Neural progenitor cell (in vitro differentiated cells): ENCODE data around the gene SLC66A3. TPM values are rescaled to one million over a fixed set of nuclear protein-coding genes. Genes with fewer than 3 reads are reported as not detected.

Source experiments
- DNase-seq: peaks from one replicate; pipeline ENCODE4 v3.0.0-alpha.2; 2016; ENCODE audit warnings: low spot score
- H2AFZ ChIP-seq: fragments of 200-600 bp; sonication (generic); replicated peaks from 2 replicates; pipeline ENCODE4 v1.6.1; 2016; ENCODE audit warnings: antibody characterized with exemption
- H3F3A ChIP-seq: fragments of 200-600 bp; sonication (generic); 2 replicates; pipeline ENCODE4 v1.6.1; 2016; ENCODE audit warnings: antibody characterized with exemption, low read depth
- H3K27ac ChIP-seq: fragments of 200-600 bp; sonication (generic); 2 replicates; pipeline ENCODE4 v1.5.1; 2016; ENCODE audit warnings: mild to moderate bottlenecking
- H3K27me3 ChIP-seq: fragments of 200-600 bp; sonication (generic); 2 replicates; pipeline ENCODE4 v1.6.1; 2016; ENCODE audit warnings: mild to moderate bottlenecking, moderate library complexity
- H3K36me3 ChIP-seq: fragments of 200-600 bp; sonication (generic); 2 replicates; pipeline ENCODE4 v1.5.1; 2016
- H3K4me1 ChIP-seq: fragments of 200-600 bp; sonication (generic); 2 replicates; pipeline ENCODE4 v1.6.1; 2016; ENCODE audit warnings: mixed run types
- H3K4me2 ChIP-seq: fragments of 200-600 bp; sonication (generic); 2 replicates; pipeline ENCODE4 v1.6.1; 2016
- H3K4me3 ChIP-seq: fragments of 200-600 bp; sonication (generic); 2 replicates; pipeline ENCODE4 v1.5.1; 2016
- H3K79me2 ChIP-seq: fragments of 200-600 bp; sonication (generic); 2 replicates; pipeline ENCODE4 v1.6.1; 2016; ENCODE audit warnings: low read depth
- H3K9ac ChIP-seq: fragments of 200-600 bp; sonication (generic); 2 replicates; pipeline ENCODE4 v1.6.1; 2016
- H3K9me3 ChIP-seq: fragments of 200-600 bp; sonication (generic); 2 replicates; pipeline ENCODE4 v1.5.1; 2016; ENCODE audit warnings: low read depth
- H4K20me1 ChIP-seq: fragments of 200-600 bp; sonication (generic); 2 replicates; pipeline ENCODE4 v1.6.1; 2016; ENCODE audit warnings: low read depth
- H3K27ac Mint-ChIP-seq: 3 replicates; pipeline ENCODE4 v1.8.0; 2021; ENCODE audit warnings: mixed read lengths
- H3K27me3 Mint-ChIP-seq: 2 replicates; pipeline ENCODE4 v1.8.0; 2022; ENCODE audit warnings: low read depth, mild to moderate bottlenecking, inconsistent platforms, moderate library complexity, mixed read lengths; ENCODE audit not compliant: insufficient read depth
- H3K36me3 Mint-ChIP-seq: 3 replicates; pipeline ENCODE4 v1.8.0; 2021; ENCODE audit warnings: mixed read lengths
- H3K4me1 Mint-ChIP-seq: 3 replicates; pipeline ENCODE4 v1.8.0; 2021; ENCODE audit warnings: mixed read lengths
- H3K4me3 Mint-ChIP-seq: 3 replicates; pipeline ENCODE4 v1.8.0; 2021; ENCODE audit warnings: mild to moderate bottlenecking, moderate library complexity, mixed read lengths
- H3K9me3 Mint-ChIP-seq: 3 replicates; pipeline ENCODE4 v1.8.0; 2020; ENCODE audit warnings: mixed read lengths
- CTCF ChIP-seq: fragments of 200-600 bp; sonication (generic); IDR thresholded peaks from 2 replicates; pipeline ENCODE4 v1.5.1; 2017; ENCODE audit warnings: antibody characterized with exemption, mild to moderate bottlenecking
- EZH2 ChIP-seq: fragments of 200-600 bp; sonication (generic); IDR thresholded peaks from 2 replicates; pipeline ENCODE4 v1.6.1; 2017; ENCODE audit warnings: antibody characterized with exemption, mild to moderate bottlenecking, moderate library complexity
- EZH2phosphoT487 ChIP-seq: fragments of 200-600 bp; sonication (generic); IDR thresholded peaks from 2 replicates; pipeline ENCODE4 v1.6.1; 2017; ENCODE audit warnings: antibody characterized with exemption
- total RNA-seq: library from RNA; depleted of rRNA; stranded (reverse); fragments of >200 nt; gene quantifications from 2 replicates; pipeline ENCODE4 v1.2.3, GENCODE V29; 2015; ENCODE audit warnings: low replicate concordance

SLC66A3 gene
- total RNA-seq, 1 donor from 2014 or later = 19.3 TPM

GRCh38 chr2:11220445-11220844 is 65.2 kb downstream of the SLC66A3 start:
- Mint-ChIP-seq H3K27ac (no peak overlapping the region), H3K4me3 (no peak overlapping the region), H3K36me3 (peaks cover 27% of the 10 kb centered on the region), H3K4me1 (no peaks in the 10 kb centered on the region), H3K9me3 (no peaks in the 10 kb centered on the region), H3K27me3 (no peaks in the 10 kb centered on the region)
- Histone ChIP-seq H3K4me3 (no peak overlapping the region), H3K27me3 (no peaks in the 10 kb centered on the region), H3K4me1 (no peaks in the 10 kb centered on the region), H3K79me2 (no peaks in the 10 kb centered on the region), H3K27ac (no peak overlapping the region), H4K20me1 (no peaks in the 10 kb centered on the region), H3K9me3 (no peaks in the 10 kb centered on the region), H2AFZ (no peak overlapping the region), H3K9ac (no peak overlapping the region), H3F3A (no peaks in the 10 kb centered on the region), H3K36me3 (peaks cover 23% of the 10 kb centered on the region), H3K4me2 (no peak overlapping the region)
- no peak for DNase-seq
- TF ChIP-seq EZH2phosphoT487 = no peak
- no peak for TF ChIP-seq EZH2
- no peak for TF ChIP-seq CTCF

GRCh38 chr2:11222845-11223244 is 67.6 kb downstream of the SLC66A3 start:
- no peaks in the 10 kb centered on the region for H3F3A ChIP-seq
- no peak overlapping the region for H3K4me2 ChIP-seq
- H2AFZ ChIP-seq = no peak overlapping the region
- no peaks in the 10 kb centered on the region for H3K27me3 Mint-ChIP-seq
- no peaks in the 10 kb centered on the region for H3K9me3 Mint-ChIP-seq
- no peaks in the 10 kb centered on the region for H3K79me2 ChIP-seq
- H3K27ac ChIP-seq = no peak overlapping the region
- no peaks in the 10 kb centered on the region for H3K4me1 ChIP-seq
- H3K36me3 Mint-ChIP-seq = peaks cover 27% of the 10 kb centered on the region
- H3K9ac ChIP-seq = no peak overlapping the region
- H4K20me1 ChIP-seq = no peaks in the 10 kb centered on the region
- no peak overlapping the region for H3K27ac Mint-ChIP-seq
- peaks cover 7% of the 10 kb centered on the region for H3K4me1 Mint-ChIP-seq
- H3K27me3 ChIP-seq = no peaks in the 10 kb centered on the region
- TF ChIP-seq CTCF = no peak
- TF ChIP-seq EZH2phosphoT487 = no peak
- no peak for TF ChIP-seq EZH2
- no peaks in the 10 kb centered on the region for H3K9me3 ChIP-seq
- H3K36me3 ChIP-seq = peaks cover 9% of the 10 kb centered on the region
- no peak for DNase-seq
- no peak overlapping the region for H3K4me3 Mint-ChIP-seq
- H3K4me3 ChIP-seq = no peak overlapping the region

GRCh38 chr2:11224887-11225286 is 69.6 kb downstream of the SLC66A3 start:
- Histone ChIP-seq H3K9ac (no peak overlapping the region), H3K4me3 (no peak overlapping the region), H3K36me3 (peaks cover 4% of the 10 kb centered on the region), H2AFZ (no peak overlapping the region), H3F3A (no peaks in the 10 kb centered on the region), H4K20me1 (no peaks in the 10 kb centered on the region), H3K4me1 (no peaks in the 10 kb centered on the region), H3K27me3 (no peaks in the 10 kb centered on the region), H3K27ac (no peak overlapping the region), H3K79me2 (no peaks in the 10 kb centered on the region), H3K9me3 (no peaks in the 10 kb centered on the region), H3K4me2 (no peak overlapping the region)
- no peak overlapping the region for H3K27ac Mint-ChIP-seq
- H3K36me3 Mint-ChIP-seq = peaks cover 14% of the 10 kb centered on the region
- no peaks in the 10 kb centered on the region for H3K27me3 Mint-ChIP-seq
- H3K4me3 Mint-ChIP-seq = no peak overlapping the region
- no peaks in the 10 kb centered on the region for H3K9me3 Mint-ChIP-seq
- H3K4me1 Mint-ChIP-seq = peaks cover 18% of the 10 kb centered on the region
- no peak for DNase-seq
- TF ChIP-seq EZH2phosphoT487 = no peak
- no peak for TF ChIP-seq CTCF
- no peak for TF ChIP-seq EZH2

- Histone ChIP-seq H3K79me2 (no peaks in the 10 kb centered on the region), H3K27ac (no peak overlapping the region)
These were observed 72.3 kb downstream of the SLC66A3 start for GRCh38 chr2:11227595-11227994.

More at GRCh38 chr2:11227595-11227994, 72.3 kb downstream of the SLC66A3 start:
- no peaks in the 10 kb centered on the region for H3K4me1 ChIP-seq
- Mint-ChIP-seq H3K27me3 (no peaks in the 10 kb centered on the region), H3K4me3 (no peak overlapping the region), H3K36me3 (peaks cover 10% of the 10 kb centered on the region), H3K27ac (no peak overlapping the region), H3K4me1 (peaks cover 18% of the 10 kb centered on the region), H3K9me3 (no peaks in the 10 kb centered on the region)
- TF ChIP-seq CTCF (no peak), EZH2phosphoT487 (no peak)
- H3K27me3 ChIP-seq = no peaks in the 10 kb centered on the region
- H3F3A ChIP-seq = no peaks in the 10 kb centered on the region
- H3K9ac ChIP-seq = no peak overlapping the region
- no peak overlapping the region for H3K4me2 ChIP-seq
- H3K4me3 ChIP-seq = no peak overlapping the region
- no peak for DNase-seq
- H4K20me1 ChIP-seq = no peaks in the 10 kb centered on the region
- H2AFZ ChIP-seq = no peak overlapping the region
- H3K36me3 ChIP-seq = peaks cover 4% of the 10 kb centered on the region
- no peaks in the 10 kb centered on the region for H3K9me3 ChIP-seq
